ENCODE measurements around the gene PAK4. TPM values are rescaled to one million over a fixed set of nuclear protein-coding genes. Genes with fewer than 3 reads are reported as not detected.
"Not testable (repeated sequence)": the region's sequence is repeated elsewhere in the genome, so short reads cannot be mapped to it uniquely, and the experiment has no call there.

The PAK4 gene
- total RNA-seq, 1 donor from 2014 or later = 27.5 TPM

- TF ChIP-seq CTCF (conservative IDR thresholded peaks at IDR 0.05; ENCODE audit: low read depth, low read length) = no peak
- no peak for DNase-seq (ENCODE audit: low read depth)
These were observed 34.7 kb upstream of the PAK4 start for GRCh38 chr19:39090881-39091280.

GRCh38 chr19:39095799-39096540, 29.6 kb upstream of the PAK4 start:
- H3K4me3 ChIP-seq (ENCODE audit: low read depth, low read length); DNase-seq (ENCODE audit: low read depth): not testable (repeated sequence)

More at GRCh38 chr19:39090881-39091280, 34.7 kb upstream of the PAK4 start:
- no peak overlapping the region for H3K4me3 ChIP-seq (ENCODE audit: low read depth, low read length)

DNA sequence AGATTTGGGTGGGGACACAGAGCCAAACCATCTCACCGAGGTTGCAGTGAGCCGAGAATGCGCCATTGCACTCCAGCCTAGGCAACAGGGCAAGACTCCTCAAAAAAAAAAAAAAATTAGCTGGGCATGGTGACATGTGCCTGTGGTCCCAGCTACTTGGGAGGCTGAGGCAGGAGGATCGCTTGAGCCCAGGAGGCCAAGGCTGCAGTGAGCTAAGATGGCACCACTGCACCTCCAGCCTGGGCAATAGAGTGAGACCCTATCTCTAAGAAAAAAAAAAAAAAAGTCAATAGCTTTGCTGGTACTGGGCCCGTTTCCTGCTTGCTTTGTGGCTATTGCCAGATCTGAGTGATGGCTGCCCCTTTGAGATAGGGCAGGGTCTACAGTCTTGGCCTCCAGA, 28.3 kb upstream of the PAK4 start:
- no peak for TF ChIP-seq CTCF (conservative IDR thresholded peaks at IDR 0.05; ENCODE audit: low read depth, low read length)
- no peak for DNase-seq (ENCODE audit: low read depth)
- no peak overlapping the region for H3K4me3 ChIP-seq (ENCODE audit: low read depth, low read length)

- TF ChIP-seq CTCF (conservative IDR thresholded peaks at IDR 0.05; ENCODE audit: low read depth, low read length) = no peak
- no peak overlapping the region for H3K4me3 ChIP-seq (ENCODE audit: low read depth, low read length)
- no peak for DNase-seq (ENCODE audit: low read depth)
These were observed 27.9 kb upstream of the PAK4 start for GRCh38 chr19:39097721-39098120.

- no peak overlapping the region for H3K4me3 ChIP-seq (ENCODE audit: low read depth, low read length)
- DNase-seq (ENCODE audit: low read depth) = no peak
- TF ChIP-seq CTCF (conservative IDR thresholded peaks at IDR 0.05; ENCODE audit: low read depth, low read length) = no peak
These were observed 27.0 kb upstream of the PAK4 start for GRCh38 chr19:39098365-39099269.

- DNase-seq (ENCODE audit: low read depth) = no peak
- H3K4me3 ChIP-seq (ENCODE audit: low read depth, low read length) = no peak overlapping the region
- no peak for TF ChIP-seq CTCF (conservative IDR thresholded peaks at IDR 0.05; ENCODE audit: low read depth, low read length)
These were observed 26.2 kb upstream of the PAK4 start for GRCh38 chr19:39099341-39099740.

GRCh38 chr19:39100500-39101166, 25.0 kb upstream of the PAK4 start:
- H3K4me3 ChIP-seq (ENCODE audit: low read depth, low read length) = no peak overlapping the region
- TF ChIP-seq CTCF (conservative IDR thresholded peaks at IDR 0.05; ENCODE audit: low read depth, low read length) = no peak
- no peak for DNase-seq (ENCODE audit: low read depth)

Measured in epithelial cell of proximal tubule (primary cell).